SIG-M5 (cell line): ENCODE results near the gene SHF.
"Not testable (repeated sequence)": the region's sequence is repeated elsewhere in the genome, so short reads cannot be mapped to it uniquely, and the experiment has no call there.

Experiments
- DNase-seq: peaks from one replicate; lab custom pipeline; 2025; lab: John Stamatoyannopoulos, UW

SHF gene

GRCh38 chr15:45146405-45146804 is 41.4 kb downstream of the SHF start:
- no peak for DNase-seq

DNA sequence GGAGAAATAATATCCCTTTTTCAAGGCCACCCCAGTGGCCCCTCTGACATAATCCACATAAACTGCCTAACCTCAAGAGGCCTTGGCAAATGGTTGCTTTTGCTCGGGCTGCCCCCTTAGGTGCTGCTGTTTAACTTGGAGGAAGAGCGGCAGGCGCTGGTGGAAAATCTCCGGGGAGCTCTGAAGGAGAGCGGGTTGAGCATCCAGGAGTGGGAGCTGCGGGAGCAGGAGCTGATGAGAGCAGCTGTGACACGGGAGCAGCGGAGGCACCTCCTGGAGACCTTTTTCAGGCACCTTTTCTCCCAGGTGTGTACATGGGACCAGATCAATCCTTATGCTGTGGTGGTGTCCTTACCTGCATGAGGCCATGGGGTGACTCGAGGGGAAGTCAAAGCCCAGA is 43.0 kb downstream of the SHF start:
- no peak for DNase-seq

GRCh38 chr15:45143946-45144345 is 43.8 kb downstream of the SHF start:
- DNase-seq: no peak

GRCh38 chr15:45143056-45143455 is 44.7 kb downstream of the SHF start:
- no peak for DNase-seq

DNA sequence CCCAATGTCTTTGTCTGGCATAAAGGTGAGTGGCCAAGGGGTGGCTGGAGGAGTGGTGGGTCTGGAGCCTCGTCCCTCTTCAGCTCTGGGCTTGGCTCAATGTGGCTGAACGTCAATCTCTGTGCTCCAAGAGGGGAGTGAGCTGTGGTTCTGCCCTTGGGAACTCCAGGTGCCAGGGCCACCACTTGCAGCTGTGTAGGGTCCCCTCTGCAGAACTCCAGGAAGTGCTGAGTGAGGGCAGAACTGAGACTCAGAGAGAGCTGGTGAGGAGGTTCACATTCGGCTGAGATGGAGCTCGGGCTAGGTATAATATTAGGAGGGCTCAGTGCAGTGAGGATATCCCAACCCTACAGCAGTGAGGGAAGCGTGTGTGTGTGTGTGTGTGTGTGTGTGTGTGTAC is 46.4 kb downstream of the SHF start:
- DNase-seq: no peak

- DNase-seq: no peak
These were observed 47.1 kb downstream of the SHF start for GRCh38 chr15:45140557-45141250.

GRCh38 chr15:45139770-45140169 is 48.0 kb downstream of the SHF start:
- DNase-seq: no peak

- no peak for DNase-seq
These were observed 48.7 kb downstream of the SHF start for GRCh38 chr15:45138814-45139765.

- DNase-seq: no peak
These were observed 50.1 kb downstream of the SHF start for GRCh38 chr15:45137703-45138102.

DNA sequence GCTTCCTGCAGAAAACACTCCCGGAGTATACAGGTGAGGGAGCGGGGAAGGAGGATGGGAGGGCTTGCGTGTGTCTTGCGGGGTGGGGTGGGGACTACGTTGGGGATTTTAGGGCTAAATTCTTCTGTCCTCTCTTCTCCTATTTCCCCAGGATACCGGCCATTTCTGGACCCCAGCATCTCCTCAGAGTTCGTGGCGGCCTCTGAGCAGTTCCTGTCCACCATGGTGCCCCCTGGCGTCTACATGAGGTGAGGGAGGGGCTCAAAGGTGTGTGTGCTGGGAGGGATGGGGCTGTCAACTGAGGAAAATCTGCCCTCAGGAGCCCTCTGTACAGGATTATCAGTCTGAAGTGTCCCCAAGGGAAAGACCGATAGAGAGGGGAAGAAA is 51.4 kb downstream of the SHF start:
- no peak for DNase-seq

DNA sequence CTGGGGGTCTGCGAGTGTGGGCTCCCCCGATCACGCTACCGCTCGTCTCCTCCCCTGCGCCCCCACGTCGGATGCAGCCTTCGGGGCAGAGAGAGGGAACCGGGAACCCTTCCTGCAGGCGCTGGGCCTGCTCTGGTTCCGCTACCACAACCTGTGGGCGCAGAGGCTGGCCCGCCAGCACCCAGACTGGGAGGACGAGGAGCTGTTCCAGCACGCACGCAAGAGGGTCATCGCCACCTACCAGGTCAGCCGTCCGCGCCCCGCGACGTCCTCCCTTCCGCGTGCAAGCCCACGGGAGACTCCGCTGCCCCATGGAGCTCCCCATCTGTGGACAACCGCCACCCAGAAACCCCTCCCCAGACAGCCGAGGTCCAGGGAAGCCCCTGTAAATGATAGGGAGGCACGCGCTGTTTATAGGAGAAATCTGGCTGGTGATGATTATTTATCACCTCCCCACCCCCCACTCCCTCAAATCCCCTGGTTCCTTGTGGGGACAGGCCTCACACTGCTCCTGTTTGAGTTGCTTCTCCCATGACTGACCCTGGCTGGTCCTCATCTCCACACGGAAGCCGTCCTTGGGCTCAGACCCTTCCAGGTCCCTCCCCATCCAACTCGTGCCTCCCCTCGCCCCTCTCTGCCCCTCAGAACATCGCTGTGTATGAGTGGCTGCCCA is 51.9 kb downstream of the SHF start:
- DNase-seq: not testable (repeated sequence)

GRCh38 chr15:45134682-45135604 is 52.8 kb downstream of the SHF start:
- DNase-seq: no peak

GRCh38 chr15:45134046-45134445 is 53.7 kb downstream of the SHF start:
- DNase-seq: no peak

DNA sequence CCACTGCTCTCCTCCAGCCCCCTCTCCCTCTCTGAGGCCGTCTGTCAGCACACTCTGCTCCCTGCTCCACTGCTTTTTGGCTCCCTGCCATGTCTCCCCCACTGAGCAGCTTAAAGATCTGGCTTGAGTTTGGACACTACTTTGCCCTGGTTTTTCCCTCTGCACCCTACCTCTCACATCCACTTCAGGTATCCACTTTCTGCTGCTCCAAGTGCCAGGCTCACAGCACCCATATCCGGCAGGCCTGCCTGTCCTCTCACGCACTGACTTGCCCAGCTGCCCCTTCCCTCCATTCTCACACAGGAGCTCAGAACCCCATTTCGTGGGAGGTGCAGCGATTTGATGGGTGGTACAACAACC is 54.2 kb downstream of the SHF start:
- no peak for DNase-seq

- DNase-seq: no peak
These were observed 54.8 kb downstream of the SHF start for GRCh38 chr15:45132844-45133560.

DNA sequence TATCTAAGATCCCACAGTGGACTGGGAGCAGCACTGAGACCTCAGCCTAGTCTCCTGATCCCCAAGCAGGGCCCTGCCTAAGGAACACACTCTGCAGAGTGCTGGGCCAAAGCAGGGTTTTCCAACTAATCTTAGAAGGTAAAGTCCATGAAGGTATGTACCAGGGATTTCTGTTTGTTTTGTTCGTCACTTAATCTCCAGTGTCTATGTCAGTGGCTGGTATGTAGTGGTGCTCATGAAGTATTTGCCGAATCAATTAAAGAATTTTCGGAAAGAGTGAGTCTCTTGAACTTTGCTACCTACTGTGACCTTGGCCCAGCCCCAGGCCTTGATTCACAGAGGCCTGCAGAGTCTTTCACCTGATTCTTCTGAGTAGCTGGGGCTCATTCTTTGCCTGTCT is 56.3 kb downstream of the SHF start:
- no peak for DNase-seq

GRCh38 chr15:45130291-45131000 is 57.3 kb downstream of the SHF start:
- DNase-seq: no peak

DNA sequence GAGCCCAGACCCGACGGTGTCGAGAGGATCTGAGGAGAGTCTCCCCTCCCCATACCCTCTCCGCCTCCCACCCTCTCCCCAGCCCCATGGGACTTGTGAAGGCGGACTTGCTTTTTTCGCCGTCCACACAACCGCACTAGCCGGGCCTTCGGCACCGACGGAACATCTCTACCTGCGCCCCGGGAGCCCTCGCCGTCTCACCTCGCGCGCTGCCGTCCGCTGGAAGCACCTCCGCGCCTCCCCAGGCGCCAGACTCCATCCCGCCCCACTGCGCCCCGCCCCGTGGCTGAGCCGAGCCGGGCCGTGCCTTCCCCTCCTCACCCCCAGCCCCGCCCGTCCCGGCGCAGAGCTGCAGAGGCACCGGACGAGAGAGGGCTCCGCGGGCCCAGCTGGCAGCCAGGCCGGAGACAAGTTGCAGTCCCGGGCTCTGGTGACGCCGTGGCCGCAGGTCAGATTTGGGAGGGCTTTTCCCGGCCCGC is 58.1 kb downstream of the SHF start, which contains the start of the genes DUOX1 and DUOXA1:
Gene DUOX1, plus strand, starts transcription at position 344 of the 479 bp plus-strand sequence. CDS start 1,973 bp downstream, outside the sequence.
Gene DUOXA1, minus strand, starts transcription at position 229 of the 479 bp plus-strand sequence. CDS start 6,865 bp downstream, outside the sequence.
- DNase-seq: no peak

GRCh38 chr15:45128971-45129639 is 58.7 kb downstream of the SHF start:
- no peak for DNase-seq
